Karpas-422 (cell line): Measurements from ENCODE around the gene DOCK11. TPM values are rescaled to one million over a fixed set of nuclear protein-coding genes. Genes with fewer than 3 reads are reported as not detected.
A peak's percentile ranks its signal among the peaks of the same experiment; 100 is the strongest.
"Not testable (repeated sequence)": the region's sequence is repeated elsewhere in the genome, so short reads cannot be mapped to it uniquely, and the experiment has no call there.

ENCODE experiments used
- DNase-seq: peaks from one replicate; pipeline ENCODE4 v3.0.0-alpha.2; 2015
- H2AFZ ChIP-seq: fragments of 200-600 bp; sonication (generic); 2 replicates; pipeline ENCODE4 v1.6.1; 2014; ENCODE audit warnings: antibody characterized with exemption, low read length, mixed read lengths
- H3K27ac ChIP-seq: fragments of 200-600 bp; sonication (generic); 2 replicates; pipeline ENCODE4 v1.5.1; 2014; ENCODE audit warnings: mild to moderate bottlenecking, low read length, moderate library complexity
- H3K27me3 ChIP-seq: fragments of 200-600 bp; sonication (generic); 2 replicates; pipeline ENCODE4 v1.6.1; 2014; ENCODE audit warnings: low read length, mixed read lengths
- H3K36me3 ChIP-seq: fragments of 200-600 bp; sonication (generic); 2 replicates; pipeline ENCODE4 v1.6.1; 2014; ENCODE audit warnings: low read length, mixed read lengths; ENCODE audit not compliant: insufficient read depth
- H3K4me1 ChIP-seq: fragments of 200-600 bp; sonication (generic); 2 replicates; pipeline ENCODE4 v1.6.1; 2014; ENCODE audit warnings: mild to moderate bottlenecking, low read length, mixed read lengths
- H3K4me2 ChIP-seq: fragments of 200-600 bp; sonication (generic); 2 replicates; pipeline ENCODE4 v1.6.1; 2014; ENCODE audit warnings: low read length, low read depth, mild to moderate bottlenecking; ENCODE audit not compliant: poor library complexity, severe bottlenecking
- H3K4me3 ChIP-seq: fragments of 200-600 bp; sonication (generic); 2 replicates; pipeline ENCODE4 v1.5.1; 2014; ENCODE audit warnings: mild to moderate bottlenecking, antibody characterized with exemption, low read length, mixed read lengths
- H3K79me2 ChIP-seq: fragments of 200-600 bp; sonication (generic); 2 replicates; pipeline ENCODE4 v1.6.1; 2014; ENCODE audit warnings: mild to moderate bottlenecking, low read length, mixed read lengths
- H3K9ac ChIP-seq: fragments of 200-600 bp; sonication (generic); 2 replicates; pipeline ENCODE4 v1.6.0; 2014; ENCODE audit warnings: low read length
- H3K9me2 ChIP-seq: fragments of 200-600 bp; sonication (generic), shearing (Covaris generic); replicated peaks from 2 replicates; pipeline ENCODE4 v1.6.0; 2014; ENCODE audit warnings: mild to moderate bottlenecking, low read length, moderate library complexity; ENCODE audit not compliant: insufficient read depth
- H3K9me3 ChIP-seq: fragments of 300-700, 200-600 bp; sonication (generic); 2 replicates; pipeline ENCODE4 v1.6.1; 2014; ENCODE audit warnings: low read length, mixed read lengths
- H4K20me1 ChIP-seq: fragments of 200-600 bp; sonication (generic); 2 replicates; pipeline ENCODE4 v1.6.1; 2014; ENCODE audit warnings: mild to moderate bottlenecking, antibody characterized with exemption, low read length, low read depth; ENCODE audit not compliant: insufficient read depth
- total RNA-seq: library from RNA; depleted of rRNA; stranded (reverse); fragments of >200 nt; shearing (Covaris generic); gene quantifications from 2 replicates; pipeline ENCODE4 v1.2.3, GENCODE V29; 2014; ENCODE audit warnings: low replicate concordance

DOCK11 gene
- total RNA-seq, 1 experiment from 2014 or later: 70.5 TPM

- H3K4me1 ChIP-seq: peaks cover 7% of the 10 kb centered on the region
- no peaks in the 10 kb centered on the region for H4K20me1 ChIP-seq
- no peaks in the 10 kb centered on the region for H3K9me2 ChIP-seq
- H3K9ac ChIP-seq: peak within 1 kb of the TSS; percentile 62
- no peaks in the 10 kb centered on the region for H3K79me2 ChIP-seq
- H3K27me3 ChIP-seq: no peaks in the 10 kb centered on the region
- DNase-seq: peak; percentile 66
- H2AFZ ChIP-seq: peak within 1 kb of the TSS; percentile 73; the same call in 1 of the 2 replicates
- H3K4me2 ChIP-seq: peak within 1 kb of the TSS; percentile 84
- no peak within 1 kb of the TSS for H3K27ac ChIP-seq
- H3K9me3 ChIP-seq: no peaks in the 10 kb centered on the region
- no peaks in the 10 kb centered on the region for H3K36me3 ChIP-seq
- H3K4me3 ChIP-seq: peak within 1 kb of the TSS; percentile 68
These were observed 231.5 kb downstream of the DOCK11 start, which contains the start of gene IL13RA1 for GRCh38 chrX:118726887-118727685. Gene IL13RA1 (plus strand): TSS chrX:118727606. CDS start chrX:118727639, 33 bp downstream.

GRCh38 chrX:118727686-118728339 is 232.2 kb downstream of the DOCK11 start:
- Histone ChIP-seq H3K79me2 (no peaks in the 10 kb centered on the region), H3K27ac (no peak overlapping the region), H3K9ac (peak overlapping the region; percentile 62), H3K4me1 (peaks cover 7% of the 10 kb centered on the region), H2AFZ (no peak overlapping the region), H4K20me1 (no peaks in the 10 kb centered on the region), H3K9me3 (no peaks in the 10 kb centered on the region), H3K36me3 (no peaks in the 10 kb centered on the region), H3K4me3 (peak overlapping the region; percentile 68), H3K9me2 (no peaks in the 10 kb centered on the region), H3K27me3 (no peaks in the 10 kb centered on the region), H3K4me2 (peak overlapping the region; percentile 84)
- DNase-seq: no peak

DNA sequence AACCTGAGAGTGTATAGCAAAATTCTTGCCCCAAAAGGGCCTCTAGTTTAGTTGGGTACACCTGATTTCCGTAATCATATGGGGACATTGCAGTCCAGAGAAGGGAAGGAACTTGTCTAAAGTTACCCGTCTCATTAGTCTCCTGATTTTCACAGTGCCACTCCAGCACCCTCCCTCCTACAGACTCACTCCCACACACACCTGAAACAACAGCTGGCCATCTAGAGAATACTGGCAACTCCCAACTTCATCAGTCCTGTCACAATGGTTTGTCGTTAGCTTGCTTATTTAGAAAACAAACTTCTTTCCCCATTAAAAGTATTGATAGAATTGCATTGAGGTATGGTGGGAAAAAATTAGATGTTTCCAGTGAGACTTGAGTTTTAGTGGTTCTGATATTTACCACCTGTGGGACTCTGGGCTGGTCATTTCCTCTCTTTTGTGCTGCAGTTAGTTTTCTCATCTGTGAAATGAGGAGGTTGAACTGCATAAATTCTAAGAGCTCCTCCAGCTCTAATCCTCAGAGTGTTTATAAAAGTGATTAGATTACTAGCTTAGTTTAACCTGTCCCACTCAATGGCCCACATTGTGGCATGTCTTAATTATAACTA is 233.5 kb downstream of the DOCK11 start:
- no peaks in the 10 kb centered on the region for H3K79me2 ChIP-seq
- no peaks in the 10 kb centered on the region for H3K9me2 ChIP-seq
- no peak overlapping the region for H2AFZ ChIP-seq
- DNase-seq: no peak
- H3K27me3 ChIP-seq: no peaks in the 10 kb centered on the region
- H3K4me1 ChIP-seq: peaks cover 7% of the 10 kb centered on the region
- no peak overlapping the region for H3K9ac ChIP-seq
- no peak overlapping the region for H3K4me2 ChIP-seq
- H3K27ac ChIP-seq: no peak overlapping the region
- no peaks in the 10 kb centered on the region for H3K36me3 ChIP-seq
- no peaks in the 10 kb centered on the region for H4K20me1 ChIP-seq
- no peaks in the 10 kb centered on the region for H3K9me3 ChIP-seq
- H3K4me3 ChIP-seq: no peak overlapping the region

- Histone ChIP-seq H3K27me3 (no peaks in the 10 kb centered on the region), H3K4me2 (no peak overlapping the region), H3K9me2 (no peaks in the 10 kb centered on the region), H4K20me1 (no peaks in the 10 kb centered on the region), H3K27ac (no peak overlapping the region), H3K9me3 (no peaks in the 10 kb centered on the region), H3K4me1 (peaks cover 7% of the 10 kb centered on the region), H3K9ac (no peak overlapping the region), H3K36me3 (no peaks in the 10 kb centered on the region), H2AFZ (no peak overlapping the region), H3K4me3 (no peak overlapping the region), H3K79me2 (no peaks in the 10 kb centered on the region)
- no peak for DNase-seq
These were observed 235.1 kb downstream of the DOCK11 start for GRCh38 chrX:118730500-118731247.

DNA sequence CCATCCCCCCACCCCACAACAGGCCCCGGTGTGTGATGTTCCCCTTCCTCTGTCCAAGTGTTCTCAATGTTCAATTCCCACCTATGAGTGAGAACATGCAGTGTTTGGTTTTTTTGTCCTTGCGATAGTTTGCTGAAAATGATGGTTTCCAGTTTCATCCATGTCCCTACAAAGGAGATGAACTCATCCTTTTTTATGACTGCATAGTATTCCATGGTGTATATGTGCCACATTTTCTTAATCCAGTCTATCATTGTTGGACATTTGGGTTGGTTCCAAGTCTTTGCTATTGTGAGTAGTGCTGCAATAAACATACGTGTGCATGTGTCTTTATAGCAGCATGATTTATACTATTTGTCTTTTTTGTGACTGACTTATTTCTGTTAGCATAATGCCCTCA is 236.9 kb downstream of the DOCK11 start:
- not testable (repeated sequence) for H3K9ac ChIP-seq, H3K36me3 ChIP-seq, H2AFZ ChIP-seq, DNase-seq, H4K20me1 ChIP-seq, H3K4me2 ChIP-seq, H3K27ac ChIP-seq, H3K9me2 ChIP-seq, H3K4me3 ChIP-seq, H3K79me2 ChIP-seq, H3K4me1 ChIP-seq, H3K27me3 ChIP-seq, H3K9me3 ChIP-seq

- Histone ChIP-seq H3K9me3 (no peaks in the 10 kb centered on the region), H3K4me1 (no peaks in the 10 kb centered on the region), H3K27ac (no peak overlapping the region), H4K20me1 (no peaks in the 10 kb centered on the region), H3K9me2 (no peaks in the 10 kb centered on the region), H3K4me2 (no peak overlapping the region), H3K27me3 (no peaks in the 10 kb centered on the region), H3K4me3 (no peak overlapping the region), H3K36me3 (no peaks in the 10 kb centered on the region), H3K9ac (no peak overlapping the region), H2AFZ (no peak overlapping the region), H3K79me2 (no peaks in the 10 kb centered on the region)
- DNase-seq: no peak
These were observed 239.3 kb downstream of the DOCK11 start for GRCh38 chrX:118734909-118735308.
